Smooth muscle cell (in vitro differentiated cells): ENCODE data around the gene COMMD10. TPM values are rescaled to one million over a fixed set of nuclear protein-coding genes. Genes with fewer than 3 reads are reported as not detected.

ENCODE experiments used
- DNase-seq: peaks from one replicate; lab custom pipeline; 2025; ENCODE audit not compliant: unreplicated experiment; lab: John Stamatoyannopoulos, UW
- H2AFZ ChIP-seq: fragments of 200-600 bp; sonication (generic); 2 replicates; pipeline ENCODE4 v1.6.0; 2016; ENCODE audit warnings: antibody characterized with exemption, low read depth, mild to moderate bottlenecking
- H3F3A ChIP-seq: fragments of 200-600 bp; sonication (generic); 2 replicates; pipeline ENCODE4 v1.6.0; 2017; ENCODE audit warnings: antibody characterized with exemption, low read depth
- H3K27ac ChIP-seq: fragments of 200-600 bp; sonication (generic); 2 replicates; pipeline ENCODE4 v1.5.1; 2016; ENCODE audit warnings: low read depth, mild to moderate bottlenecking
- H3K27me3 ChIP-seq: fragments of 200-600 bp; sonication (generic); 2 replicates; pipeline ENCODE4 v1.6.1; 2016; ENCODE audit warnings: low read depth, mild to moderate bottlenecking
- H3K36me3 ChIP-seq: fragments of 200-600 bp; sonication (generic); 2 replicates; pipeline ENCODE4 v1.5.1; 2016; ENCODE audit warnings: low read depth
- H3K4me1 ChIP-seq: fragments of 200-600 bp; sonication (generic); 2 replicates; pipeline ENCODE4 v1.5.1; 2016; ENCODE audit warnings: low read depth
- H3K4me2 ChIP-seq: fragments of 200-600 bp; sonication (generic); 2 replicates; pipeline ENCODE4 v1.6.0; 2016; ENCODE audit warnings: mild to moderate bottlenecking
- H3K4me3 ChIP-seq: fragments of 200-600 bp; sonication (generic); 2 replicates; pipeline ENCODE4 v1.5.1; 2016; ENCODE audit warnings: mild to moderate bottlenecking
- H3K79me2 ChIP-seq: fragments of 200-600 bp; sonication (generic); 2 replicates; pipeline ENCODE4 v1.6.0; 2016; ENCODE audit warnings: low read depth, mild to moderate bottlenecking
- H3K9ac ChIP-seq: fragments of 200-600 bp; sonication (generic); 2 replicates; pipeline ENCODE4 v1.6.0; 2016; ENCODE audit warnings: low read depth
- H3K9me3 ChIP-seq: fragments of 200-600 bp; sonication (generic); replicated peaks from 2 replicates; pipeline ENCODE4 v1.5.1; 2016; ENCODE audit warnings: low read depth
- H4K20me1 ChIP-seq: fragments of 200-600 bp; sonication (generic); 2 replicates; pipeline ENCODE4 v1.6.0; 2016; ENCODE audit warnings: low read depth
- WGBS: methylation state at CpG from one replicate; pipeline ENCODE4 v1.1.7; 2016; ENCODE audit warnings: low lambda C conversion rate; 5-methylcytosine and 5-hydroxymethylcytosine counted together
- polyA plus RNA-seq: library from polyadenylated mRNA; unstranded; fragments of >200 nt; fragmentation: Nextera tagmentation; extraction: Ambion mirVana; gene quantifications from 2 replicates; pipeline ENCODE4 v1.2.1, GENCODE V29; 2016
- total RNA-seq: library from RNA; depleted of rRNA; stranded (reverse); fragments of >200 nt; gene quantifications from 2 replicates; pipeline ENCODE4 v1.2.3, GENCODE V29; 2014
- TF ChIP-seq, protein P1 (sequence below): fragments of 200-600 bp; sonication (generic); IDR thresholded peaks from 2 replicates; pipeline ENCODE4 v1.5.1; 2017; ENCODE audit warnings: borderline replicate concordance, mild to moderate bottlenecking, antibody characterized with exemption; ENCODE audit not compliant: insufficient read depth, poor library complexity, severe bottlenecking

COMMD10 gene
- total and polyA plus RNA-seq, 2 experiments from 2014 or later: 28.4 to 40.4 TPM

DNA sequence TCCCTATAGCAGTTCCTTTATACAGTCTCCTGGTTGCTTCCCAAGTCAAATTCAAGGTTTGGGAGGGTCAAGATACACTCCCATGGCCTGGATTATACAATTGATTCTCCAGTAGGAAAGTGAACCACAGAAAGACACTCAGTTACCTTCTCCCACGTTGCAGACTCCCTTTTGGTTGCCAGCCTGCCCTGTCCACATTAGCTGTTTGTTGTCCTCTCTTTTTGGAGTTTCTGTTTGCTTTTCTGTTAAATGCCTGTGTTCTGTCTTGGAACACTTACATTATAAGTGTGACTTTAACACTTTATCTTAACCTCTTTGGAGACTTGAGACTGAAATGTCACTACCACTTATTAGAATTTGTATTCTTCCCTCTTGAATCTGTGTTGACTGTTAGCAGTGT lies 30.3 kb downstream of the COMMD10 start:
- H3K9ac ChIP-seq: no peak overlapping the region
- H3K4me2 ChIP-seq: no peak overlapping the region
- no peak overlapping the region for H3K4me3 ChIP-seq
- H4K20me1 ChIP-seq: no peaks in the 10 kb centered on the region
- no peak for DNase-seq
- no peaks in the 10 kb centered on the region for H3F3A ChIP-seq
- TF ChIP-seq, protein P1, sequence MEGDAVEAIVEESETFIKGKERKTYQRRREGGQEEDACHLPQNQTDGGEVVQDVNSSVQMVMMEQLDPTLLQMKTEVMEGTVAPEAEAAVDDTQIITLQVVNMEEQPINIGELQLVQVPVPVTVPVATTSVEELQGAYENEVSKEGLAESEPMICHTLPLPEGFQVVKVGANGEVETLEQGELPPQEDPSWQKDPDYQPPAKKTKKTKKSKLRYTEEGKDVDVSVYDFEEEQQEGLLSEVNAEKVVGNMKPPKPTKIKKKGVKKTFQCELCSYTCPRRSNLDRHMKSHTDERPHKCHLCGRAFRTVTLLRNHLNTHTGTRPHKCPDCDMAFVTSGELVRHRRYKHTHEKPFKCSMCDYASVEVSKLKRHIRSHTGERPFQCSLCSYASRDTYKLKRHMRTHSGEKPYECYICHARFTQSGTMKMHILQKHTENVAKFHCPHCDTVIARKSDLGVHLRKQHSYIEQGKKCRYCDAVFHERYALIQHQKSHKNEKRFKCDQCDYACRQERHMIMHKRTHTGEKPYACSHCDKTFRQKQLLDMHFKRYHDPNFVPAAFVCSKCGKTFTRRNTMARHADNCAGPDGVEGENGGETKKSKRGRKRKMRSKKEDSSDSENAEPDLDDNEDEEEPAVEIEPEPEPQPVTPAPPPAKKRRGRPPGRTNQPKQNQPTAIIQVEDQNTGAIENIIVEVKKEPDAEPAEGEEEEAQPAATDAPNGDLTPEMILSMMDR: no peak
- 80% methylated on average over 1 of the region's 1 CpG for WGBS
- H3K9me3 ChIP-seq: peaks cover 11% of the 10 kb centered on the region
- H3K36me3 ChIP-seq: peaks cover 17% of the 10 kb centered on the region
- peaks cover 11% of the 10 kb centered on the region for H3K79me2 ChIP-seq
- H3K27ac ChIP-seq: no peak overlapping the region
- H3K27me3 ChIP-seq: no peaks in the 10 kb centered on the region
- H3K4me1 ChIP-seq: no peaks in the 10 kb centered on the region
- no peak overlapping the region for H2AFZ ChIP-seq

DNA sequence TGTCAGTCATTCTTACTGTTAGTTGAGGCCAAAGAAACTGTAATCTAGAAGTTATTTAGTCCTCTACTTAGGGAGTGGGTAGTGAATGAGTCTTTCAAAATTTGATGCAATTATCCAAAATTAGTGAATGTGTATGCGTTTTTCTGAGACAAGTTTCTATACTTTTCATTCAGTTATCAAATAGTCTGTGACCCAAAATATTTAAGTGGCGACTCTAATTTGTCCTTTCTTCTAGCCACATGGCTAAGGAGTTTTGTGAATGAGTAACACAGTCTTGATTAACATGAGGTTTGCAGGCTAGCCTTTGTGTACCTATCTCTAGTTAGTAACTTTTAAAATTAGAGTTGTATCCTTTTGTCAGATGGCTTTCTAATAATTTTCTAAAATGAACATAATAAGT lies 45.6 kb downstream of the COMMD10 start:
- TF ChIP-seq, protein P1: no peak

DNA sequence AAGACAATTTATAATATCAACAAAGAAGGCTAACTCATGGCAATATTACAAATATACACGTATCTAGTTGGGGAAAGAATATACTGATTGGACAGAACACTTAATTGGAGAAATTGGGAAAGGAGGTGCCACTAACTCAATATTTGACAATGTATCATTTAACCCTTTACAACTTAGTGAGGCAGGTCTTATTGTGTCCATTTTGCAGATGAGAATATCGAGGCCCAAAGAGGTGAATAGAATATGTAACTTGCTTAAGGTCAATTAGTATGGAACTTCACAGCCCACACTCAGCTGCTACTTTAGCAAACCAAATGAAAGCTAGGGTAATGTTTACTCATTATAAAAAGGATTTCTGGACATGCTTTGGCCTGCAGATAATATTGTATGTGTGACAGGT lies 46.2 kb downstream of the COMMD10 start:
- Histone ChIP-seq H3K4me2 (no peak overlapping the region), H3K9ac (no peak overlapping the region), H3K36me3 (no peaks in the 10 kb centered on the region), H3K27me3 (no peaks in the 10 kb centered on the region), H4K20me1 (no peaks in the 10 kb centered on the region), H3K79me2 (no peaks in the 10 kb centered on the region), H3K4me3 (no peak overlapping the region), H3K9me3 (no peaks in the 10 kb centered on the region), H3K4me1 (no peaks in the 10 kb centered on the region), H3K27ac (no peak overlapping the region), H2AFZ (no peak overlapping the region), H3F3A (no peaks in the 10 kb centered on the region)
- TF ChIP-seq, protein P1: no peak
- DNase-seq: no peak
- WGBS: 94% methylated on average over 2 of the region's 2 CpGs

More for the DNA sequence above, 45.6 kb downstream of the COMMD10 start:
- no peaks in the 10 kb centered on the region for H3F3A ChIP-seq
- no peak overlapping the region for H2AFZ ChIP-seq
- H3K4me2 ChIP-seq: no peak overlapping the region
- H3K27me3 ChIP-seq: no peaks in the 10 kb centered on the region
- no peaks in the 10 kb centered on the region for H3K4me1 ChIP-seq
- no peak overlapping the region for H3K4me3 ChIP-seq
- 64% methylated on average over 2 of the region's 2 CpGs for WGBS
- H3K36me3 ChIP-seq: no peaks in the 10 kb centered on the region
- no peaks in the 10 kb centered on the region for H3K79me2 ChIP-seq
- H3K9ac ChIP-seq: no peak overlapping the region
- no peaks in the 10 kb centered on the region for H4K20me1 ChIP-seq
- H3K27ac ChIP-seq: no peak overlapping the region
- no peak for DNase-seq
- no peaks in the 10 kb centered on the region for H3K9me3 ChIP-seq

DNA sequence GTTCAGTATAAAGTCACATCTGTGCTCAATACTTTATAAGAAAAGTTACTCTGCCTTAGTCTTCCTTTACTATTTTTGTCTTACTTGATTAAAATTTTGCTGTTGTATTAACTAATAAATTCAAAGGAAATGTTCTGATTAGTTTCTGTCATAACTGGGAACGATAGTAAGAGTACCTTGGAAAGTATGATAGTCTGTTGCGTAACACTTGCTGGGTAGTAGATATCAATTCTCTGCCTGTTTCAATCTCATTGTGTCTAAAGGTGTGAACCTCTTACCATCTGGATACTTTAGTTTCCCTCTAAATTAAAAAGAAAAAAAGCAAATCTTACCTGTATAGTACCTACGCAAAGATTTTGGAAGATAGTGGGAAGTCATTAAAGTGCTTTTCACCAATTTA lies 48.5 kb downstream of the COMMD10 start:
- H3K4me1 ChIP-seq: no peaks in the 10 kb centered on the region
- 97% methylated on average over 3 of the region's 3 CpGs for whole genome bisulfite sequencing
- H3K4me2 ChIP-seq: no peak overlapping the region
- H3K9ac ChIP-seq: no peak overlapping the region
- no peak for DNase-seq
- no peaks in the 10 kb centered on the region for H3K27me3 ChIP-seq
- H2AFZ ChIP-seq: no peak overlapping the region
- no peaks in the 10 kb centered on the region for H3K36me3 ChIP-seq
- no peaks in the 10 kb centered on the region for H4K20me1 ChIP-seq
- H3K4me3 ChIP-seq: no peak overlapping the region
- TF ChIP-seq, protein P1: no peak
- peaks cover 4% of the 10 kb centered on the region for H3F3A ChIP-seq
- H3K79me2 ChIP-seq: peaks cover under 1% of the 10 kb centered on the region
- no peaks in the 10 kb centered on the region for H3K9me3 ChIP-seq
- H3K27ac ChIP-seq: no peak overlapping the region
